H1 (cell line): ENCODE results near the gene RDH5.

ENCODE experiments used
- BCL11A ChIP-seq, 2 experiments: IDR thresholded peaks; one replicate each; pipeline ENCODE4 v1.6.1; 2011; ENCODE audit warnings: low read depth in 2 of 2, low read length in 2 of 2, mild to moderate bottlenecking in 2 of 2
- CHD2 ChIP-seq: IDR thresholded peaks from 2 replicates; pipeline ENCODE4 v1.6.1; 2012; ENCODE audit warnings: low read length, improper control_type of control experiment
- CTCF ChIP-seq, 3 experiments: IDR thresholded peaks; 1 replicate in 2 of 3; 2 replicates in 1 of 3; pipeline versions ENCODE4 v1.5.1 to v1.6.1; 2011; ENCODE audit warnings: low read length in 3 of 3, mild to moderate bottlenecking in 3 of 3, inconsistent platforms in 2 of 3, low read depth in 1 of 3, moderate library complexity in 1 of 3; ENCODE audit not compliant: insufficient read depth in 1 of 3; ENCODE audit errors: control extremely low read depth in 1 of 3
- EP300 ChIP-seq, 2 experiments: IDR thresholded peaks; 1 replicate in 1 of 2; 2 replicates in 1 of 2; pipeline ENCODE4 v1.6.1; 2011 to 2012; ENCODE audit warnings: low read depth in 2 of 2, low read length in 2 of 2, mild to moderate bottlenecking in 2 of 2, borderline replicate concordance in 1 of 2, inconsistent platforms in 1 of 2, moderate library complexity in 1 of 2
- EZH2 ChIP-seq: fragments of 200-600 bp; sonication (generic); IDR thresholded peaks from 2 replicates; pipeline ENCODE4 v1.7.1; 2012; ENCODE audit warnings: low read depth, mild to moderate bottlenecking, moderate library complexity, low read length, inconsistent platforms; ENCODE audit not compliant: severe bottlenecking
- JUN ChIP-seq: IDR thresholded peaks from 2 replicates; pipeline ENCODE4 v1.6.1; 2011; ENCODE audit warnings: low read depth, mild to moderate bottlenecking, improper control_type of control experiment, low read length
- MAFK ChIP-seq: IDR thresholded peaks from 2 replicates; pipeline ENCODE4 v1.6.1; 2012; ENCODE audit warnings: low read depth, mild to moderate bottlenecking, improper control_type of control experiment, low read length
- POLR2AphosphoS5 ChIP-seq: IDR thresholded peaks from 2 replicates; pipeline ENCODE4 v1.6.1; 2011; ENCODE audit warnings: low read depth, low read length
- POU5F1 ChIP-seq: IDR thresholded peaks from 2 replicates; pipeline ENCODE4 v1.6.1; 2011; ENCODE audit warnings: low read depth, mild to moderate bottlenecking, low read length, moderate library complexity
- SIN3A ChIP-seq, 2 experiments: IDR thresholded peaks in 1 of 2; conservative IDR thresholded peaks in 1 of 2; 2 replicates each; pipeline ENCODE4 v1.6.1; 2011 to 2012; ENCODE audit warnings: low read length in 2 of 2, improper control_type of control experiment in 1 of 2, low read depth in 1 of 2, mild to moderate bottlenecking in 1 of 2
- TAF1 ChIP-seq: IDR thresholded peaks from 2 replicates; pipeline ENCODE4 v1.6.1; 2011; ENCODE audit warnings: mild to moderate bottlenecking, low read depth, low read length
- ZNF274 ChIP-seq: IDR thresholded peaks from 2 replicates; pipeline ENCODE4 v1.7.0; 2012; ENCODE audit warnings: low read length, borderline replicate concordance; ENCODE audit errors: extremely low read depth
- TF ChIP-seq, protein P1 (sequence below): IDR thresholded peaks from 2 replicates; pipeline ENCODE4 v1.6.1; 2011; ENCODE audit warnings: low read length, improper control_type of control experiment
- TF ChIP-seq, protein P2 (sequence below): IDR thresholded peaks from 2 replicates; pipeline ENCODE4 v1.6.1; 2011; ENCODE audit warnings: low read depth, mild to moderate bottlenecking, low read length; ENCODE audit not compliant: insufficient read depth

DNA sequence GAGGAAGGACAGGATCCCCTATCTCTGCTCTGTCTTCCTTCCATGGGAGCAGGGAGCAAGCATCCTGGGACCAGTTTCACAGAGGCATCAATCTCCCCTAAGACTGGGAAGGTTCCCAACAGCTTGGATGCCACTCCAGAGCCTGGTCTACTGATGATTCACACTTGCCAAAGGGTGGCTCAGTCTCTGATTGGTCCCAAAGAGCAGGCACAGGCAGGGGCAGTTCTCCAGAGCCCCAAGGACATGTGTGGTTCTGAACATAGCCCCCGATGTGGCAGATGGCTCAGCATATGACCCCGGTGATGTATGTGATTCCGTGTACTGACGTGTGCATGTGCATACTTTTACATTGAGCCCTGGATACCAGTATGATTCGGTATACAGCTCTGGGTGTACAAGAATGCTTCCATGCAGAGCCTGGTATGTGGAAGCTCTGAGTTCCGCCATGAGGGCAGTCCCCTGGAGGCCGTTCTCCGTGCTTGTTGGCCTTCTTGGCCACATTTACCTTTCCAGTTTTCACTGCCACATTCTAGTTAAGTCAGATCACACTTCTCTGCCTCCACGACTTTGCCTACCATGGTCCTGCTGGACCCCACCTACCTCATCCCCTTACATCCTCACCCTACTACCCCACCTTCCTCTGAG, 33.7 kb upstream of the RDH5 start:
- TF ChIP-seq MAFK, result no peak
- TF ChIP-seq EP300 (IDR thresholded peaks at IDR 0.05; ENCODE audit: borderline replicate concordance in 1 of 2, low read depth in 2 of 2, low read length in 2 of 2), result no peak
- TF ChIP-seq POLR2AphosphoS5, result no peak
- no peak for TF ChIP-seq EZH2
- TF ChIP-seq ZNF274, result no peak
- no peak for TF ChIP-seq SIN3A (conservative IDR thresholded peaks at IDR 0.05 in 1 of 2, IDR thresholded peaks at IDR 0.05 in 1 of 2; ENCODE audit: low read depth in 1 of 2, low read length in 2 of 2)
- TF ChIP-seq TAF1, result no peak
- no peak for TF ChIP-seq CTCF (IDR thresholded peaks at IDR 0.05; ENCODE audit: control extremely low read depth in 1 of 3, insufficient read depth in 1 of 3, low read depth in 1 of 3, low read length in 3 of 3)
- no peak for TF ChIP-seq BCL11A (IDR thresholded peaks at IDR 0.05; ENCODE audit: low read depth in 2 of 2, low read length in 2 of 2)
- TF ChIP-seq, protein P1, sequence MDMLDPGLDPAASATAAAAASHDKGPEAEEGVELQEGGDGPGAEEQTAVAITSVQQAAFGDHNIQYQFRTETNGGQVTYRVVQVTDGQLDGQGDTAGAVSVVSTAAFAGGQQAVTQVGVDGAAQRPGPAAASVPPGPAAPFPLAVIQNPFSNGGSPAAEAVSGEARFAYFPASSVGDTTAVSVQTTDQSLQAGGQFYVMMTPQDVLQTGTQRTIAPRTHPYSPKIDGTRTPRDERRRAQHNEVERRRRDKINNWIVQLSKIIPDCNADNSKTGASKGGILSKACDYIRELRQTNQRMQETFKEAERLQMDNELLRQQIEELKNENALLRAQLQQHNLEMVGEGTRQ, result no peak
- no peak for TF ChIP-seq JUN
- TF ChIP-seq CHD2, result no peak
- TF ChIP-seq, protein P2, sequence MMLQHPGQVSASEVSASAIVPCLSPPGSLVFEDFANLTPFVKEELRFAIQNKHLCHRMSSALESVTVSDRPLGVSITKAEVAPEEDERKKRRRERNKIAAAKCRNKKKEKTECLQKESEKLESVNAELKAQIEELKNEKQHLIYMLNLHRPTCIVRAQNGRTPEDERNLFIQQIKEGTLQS, result no peak
- no peak for TF ChIP-seq POU5F1
